SU-DHL-6 (cell line): Measurements from ENCODE around the gene CSNK1D.

Experiments
- H2AFZ ChIP-seq: fragments of 200-600 bp; sonication (generic); 2 replicates; pipeline ENCODE4 v1.6.1; 2014; ENCODE audit warnings: low read depth, mild to moderate bottlenecking, moderate library complexity, mixed read lengths, antibody characterized with exemption, low read length; ENCODE audit not compliant: severe bottlenecking
- H3F3A ChIP-seq: fragments of 200-600 bp; shearing (Covaris generic); 2 replicates; pipeline ENCODE4 v1.6.0; 2016; ENCODE audit warnings: antibody characterized with exemption, mild to moderate bottlenecking; ENCODE audit not compliant: insufficient read depth
- H3K27ac ChIP-seq: fragments of 200-600 bp; sonication (generic); 2 replicates; pipeline ENCODE4 v1.5.1; 2016; ENCODE audit warnings: low read depth, mild to moderate bottlenecking, low read length, moderate library complexity, mixed read lengths
- H3K27me3 ChIP-seq: fragments of 200-600 bp; sonication (generic), shearing (Covaris generic); 2 replicates; pipeline ENCODE4 v1.6.0; 2014; ENCODE audit warnings: mild to moderate bottlenecking, low read length
- H3K36me3 ChIP-seq: fragments of 200-600 bp; sonication (generic); 2 replicates; pipeline ENCODE4 v1.6.1; 2014; ENCODE audit warnings: mild to moderate bottlenecking, low read length, mixed read lengths
- H3K4me2 ChIP-seq: fragments of 300-600, 200-600 bp; shearing (Covaris generic), sonication (generic); 2 replicates; pipeline ENCODE4 v1.6.0; 2014; ENCODE audit warnings: low read length, low read depth, mild to moderate bottlenecking; ENCODE audit not compliant: poor library complexity, severe bottlenecking
- H3K4me3 ChIP-seq: fragments of 200-600 bp; sonication (generic); 2 replicates; pipeline ENCODE4 v1.5.1; 2014; ENCODE audit warnings: antibody characterized with exemption, low read length, mild to moderate bottlenecking, mixed read lengths; ENCODE audit not compliant: insufficient read depth, poor library complexity, severe bottlenecking
- H3K79me2 ChIP-seq: fragments of 200-600 bp; sonication (generic); 2 replicates; pipeline ENCODE4 v1.6.1; 2014; ENCODE audit warnings: mild to moderate bottlenecking, low read length, moderate library complexity; ENCODE audit not compliant: insufficient read depth
- H3K9ac ChIP-seq: fragments of 200-600 bp; sonication (generic); 2 replicates; pipeline ENCODE4 v1.7.0; 2014; ENCODE audit warnings: mild to moderate bottlenecking, low read length
- H3K9me2 ChIP-seq: fragments of 200-600 bp; sonication (generic); replicated peaks from 2 replicates; pipeline ENCODE4 v1.6.1; 2014; ENCODE audit warnings: low read length; ENCODE audit not compliant: insufficient read depth
- H3K9me3 ChIP-seq: fragments of 200-600 bp; sonication (generic); 2 replicates; pipeline ENCODE4 v1.6.1; 2014; ENCODE audit warnings: low read length, mixed read lengths; ENCODE audit not compliant: insufficient read depth
- H4K20me1 ChIP-seq: fragments of 200-600 bp; sonication (generic); 2 replicates; pipeline ENCODE4 v1.6.1; 2014; ENCODE audit warnings: low read depth, mild to moderate bottlenecking, antibody characterized with exemption, low read length, moderate library complexity, mixed read lengths
- EZH2phosphoT487 ChIP-seq: fragments of 200-600 bp; sonication (generic), shearing (Covaris generic); conservative IDR thresholded peaks from 2 replicates; pipeline ENCODE4 v1.6.1; 2018; ENCODE audit warnings: mild to moderate bottlenecking, antibody characterized with exemption, low read length, moderate library complexity, mixed read lengths
- TF ChIP-seq, protein P1 (sequence below): fragments of 200-600 bp; sonication (generic); IDR thresholded peaks from one replicate; pipeline ENCODE4 v1.5.1; 2017; ENCODE audit warnings: antibody characterized with exemption, mild to moderate bottlenecking, low read length, moderate library complexity; ENCODE audit not compliant: insufficient read depth, poor library complexity, severe bottlenecking

The CSNK1D gene

DNA sequence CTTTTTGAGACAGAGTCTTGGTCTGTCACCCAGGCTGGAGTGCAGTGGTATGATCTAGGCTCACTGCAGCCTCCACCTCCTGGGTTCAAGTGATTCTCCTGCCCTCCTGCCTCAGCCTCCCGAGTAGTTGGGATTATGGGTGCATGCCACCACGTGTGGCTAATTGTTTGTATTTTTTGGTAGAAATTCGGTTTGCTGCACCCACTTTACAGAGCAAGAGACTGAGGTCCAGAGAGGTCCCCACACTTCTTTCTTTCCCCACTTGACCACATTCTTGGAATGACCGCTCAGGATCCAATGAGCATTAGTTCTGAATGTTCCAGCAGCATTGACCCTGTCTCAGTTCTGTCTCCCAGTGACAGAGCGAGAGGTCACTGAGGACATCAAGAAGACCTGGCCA is 50.0 kb downstream of the CSNK1D start:
- no peaks in the 10 kb centered on the region for H3K9me3 ChIP-seq
- no peak overlapping the region for H2AFZ ChIP-seq
- no peaks in the 10 kb centered on the region for H3K79me2 ChIP-seq
- no peaks in the 10 kb centered on the region for H3K27me3 ChIP-seq
- H3K27ac ChIP-seq: no peak overlapping the region
- no peaks in the 10 kb centered on the region for H3K36me3 ChIP-seq
- TF ChIP-seq, protein P1, sequence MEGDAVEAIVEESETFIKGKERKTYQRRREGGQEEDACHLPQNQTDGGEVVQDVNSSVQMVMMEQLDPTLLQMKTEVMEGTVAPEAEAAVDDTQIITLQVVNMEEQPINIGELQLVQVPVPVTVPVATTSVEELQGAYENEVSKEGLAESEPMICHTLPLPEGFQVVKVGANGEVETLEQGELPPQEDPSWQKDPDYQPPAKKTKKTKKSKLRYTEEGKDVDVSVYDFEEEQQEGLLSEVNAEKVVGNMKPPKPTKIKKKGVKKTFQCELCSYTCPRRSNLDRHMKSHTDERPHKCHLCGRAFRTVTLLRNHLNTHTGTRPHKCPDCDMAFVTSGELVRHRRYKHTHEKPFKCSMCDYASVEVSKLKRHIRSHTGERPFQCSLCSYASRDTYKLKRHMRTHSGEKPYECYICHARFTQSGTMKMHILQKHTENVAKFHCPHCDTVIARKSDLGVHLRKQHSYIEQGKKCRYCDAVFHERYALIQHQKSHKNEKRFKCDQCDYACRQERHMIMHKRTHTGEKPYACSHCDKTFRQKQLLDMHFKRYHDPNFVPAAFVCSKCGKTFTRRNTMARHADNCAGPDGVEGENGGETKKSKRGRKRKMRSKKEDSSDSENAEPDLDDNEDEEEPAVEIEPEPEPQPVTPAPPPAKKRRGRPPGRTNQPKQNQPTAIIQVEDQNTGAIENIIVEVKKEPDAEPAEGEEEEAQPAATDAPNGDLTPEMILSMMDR: no peak
- TF ChIP-seq EZH2phosphoT487: no peak
- H4K20me1 ChIP-seq: no peaks in the 10 kb centered on the region
- H3K9me2 ChIP-seq: no peaks in the 10 kb centered on the region
- no peak overlapping the region for H3K4me2 ChIP-seq
- H3K9ac ChIP-seq: no peak overlapping the region
- H3K4me3 ChIP-seq: no peak overlapping the region
- no peaks in the 10 kb centered on the region for H3F3A ChIP-seq

DNA sequence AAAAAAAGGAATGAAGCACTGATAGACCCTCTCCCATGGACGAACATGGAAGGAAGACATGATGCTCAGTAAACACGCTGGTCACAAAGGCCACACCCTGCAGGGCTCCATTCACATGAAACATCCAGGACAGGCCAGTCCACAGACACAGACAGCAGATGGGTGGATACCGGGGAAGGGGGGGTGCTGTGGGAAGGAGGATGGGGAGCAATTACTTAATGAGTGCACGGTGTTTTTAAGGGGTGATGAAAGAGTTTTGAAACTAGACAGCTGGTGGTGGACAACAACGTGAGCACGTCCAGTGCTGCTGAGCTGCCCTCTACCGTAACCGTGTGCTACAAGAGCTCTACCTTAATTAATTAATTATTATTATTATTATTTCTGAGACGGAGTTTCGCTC is 50.7 kb downstream of the CSNK1D start:
- no peak for TF ChIP-seq EZH2phosphoT487
- TF ChIP-seq, protein P1: no peak
- no peaks in the 10 kb centered on the region for H3K27me3 ChIP-seq
- no peak overlapping the region for H3K9ac ChIP-seq

DNA sequence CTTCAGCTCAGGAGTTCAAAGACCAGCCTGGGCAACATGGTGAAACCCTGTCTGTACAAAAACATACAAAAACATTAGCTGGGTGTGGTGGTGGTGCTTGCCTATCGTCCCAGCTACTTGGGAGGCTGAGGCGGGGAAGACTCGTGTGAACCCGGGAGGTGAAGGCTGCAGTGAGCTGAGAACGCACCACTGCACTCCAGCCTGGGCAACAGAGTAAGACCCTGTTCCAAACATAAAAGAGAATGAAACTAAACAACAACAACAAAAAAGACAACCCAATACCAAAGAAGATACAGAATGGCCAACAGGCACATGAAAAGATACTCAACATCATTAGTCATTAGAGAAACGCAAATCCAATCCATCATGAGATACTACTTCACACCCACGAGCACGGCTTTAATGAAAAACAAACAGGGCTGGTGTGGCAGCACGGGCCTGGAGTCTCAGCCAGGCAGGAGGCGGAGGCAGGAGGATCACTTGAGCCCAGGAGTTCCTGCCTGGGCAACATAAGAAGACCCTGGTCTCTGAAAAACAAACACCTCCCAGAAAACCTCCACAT is 52.1 kb downstream of the CSNK1D start:
- no peak overlapping the region for H3K4me3 ChIP-seq
- no peaks in the 10 kb centered on the region for H3K9me3 ChIP-seq
- no peaks in the 10 kb centered on the region for H3K79me2 ChIP-seq
- no peaks in the 10 kb centered on the region for H3K9me2 ChIP-seq
- no peak overlapping the region for H3K9ac ChIP-seq
- TF ChIP-seq, protein P1: no peak
- TF ChIP-seq EZH2phosphoT487: no peak
- no peak overlapping the region for H3K27ac ChIP-seq
- no peaks in the 10 kb centered on the region for H4K20me1 ChIP-seq
- H2AFZ ChIP-seq: no peak overlapping the region
- H3F3A ChIP-seq: no peaks in the 10 kb centered on the region
- no peaks in the 10 kb centered on the region for H3K27me3 ChIP-seq
- H3K4me2 ChIP-seq: no peak overlapping the region
- no peaks in the 10 kb centered on the region for H3K36me3 ChIP-seq

More for the DNA sequence above, 50.7 kb downstream of the CSNK1D start:
- no peak overlapping the region for H3K27ac ChIP-seq
- H2AFZ ChIP-seq: no peak overlapping the region
- no peaks in the 10 kb centered on the region for H3K9me3 ChIP-seq
- H3F3A ChIP-seq: no peaks in the 10 kb centered on the region
- no peaks in the 10 kb centered on the region for H3K9me2 ChIP-seq
- no peak overlapping the region for H3K4me3 ChIP-seq
- no peaks in the 10 kb centered on the region for H4K20me1 ChIP-seq
- H3K4me2 ChIP-seq: no peak overlapping the region
- H3K79me2 ChIP-seq: no peaks in the 10 kb centered on the region
- H3K36me3 ChIP-seq: no peaks in the 10 kb centered on the region
